HG02970 (cell line): ENCODE measurements around the gene MRPS6.

Source experiments
- ATAC-seq: cut with Tn5 transposase; IDR thresholded peaks from one replicate; pipeline ENCODE4 v1.9.1; 2021; ENCODE audit warnings: mild to moderate bottlenecking, moderate library complexity, moderate number of reproducible peaks; ENCODE audit not compliant: unreplicated experiment, low FRiP score

The MRPS6 gene

GRCh38 chr21:34129901-34130715 is 56.7 kb downstream of the MRPS6 start:
- no peak for ATAC-seq

- ATAC-seq: no peak
Observed at GRCh38 chr21:34130716-34130985, 57.3 kb downstream of the MRPS6 start.

GRCh38 chr21:34131586-34131985 is 58.2 kb downstream of the MRPS6 start:
- no peak for ATAC-seq

GRCh38 chr21:34132202-34132601 is 58.8 kb downstream of the MRPS6 start:
- no peak for ATAC-seq

- no peak for ATAC-seq
Observed at GRCh38 chr21:34132926-34133325, 59.5 kb downstream of the MRPS6 start.

- no peak for ATAC-seq
Observed at GRCh38 chr21:34133392-34133791, 60.0 kb downstream of the MRPS6 start.

- ATAC-seq: no peak
Observed at GRCh38 chr21:34133802-34134201, 60.4 kb downstream of the MRPS6 start.

GRCh38 chr21:34135330-34135729 is 62.0 kb downstream of the MRPS6 start:
- ATAC-seq: no peak

- ATAC-seq: no peak
Observed at GRCh38 chr21:34141373-34141772, 68.0 kb downstream of the MRPS6 start.

GRCh38 chr21:34143685-34144182 is 70.4 kb downstream of the MRPS6 start:
- no peak for ATAC-seq

GRCh38 chr21:34144224-34144623 is 70.8 kb downstream of the MRPS6 start:
- ATAC-seq: no peak

- no peak for ATAC-seq
Observed at GRCh38 chr21:34147792-34148418, 74.5 kb downstream of the MRPS6 start.

GRCh38 chr21:34148419-34148804 is 75.0 kb downstream of the MRPS6 start:
- no peak for ATAC-seq

GRCh38 chr21:34148826-34149558 is 75.6 kb downstream of the MRPS6 start:
- ATAC-seq: no peak

GRCh38 chr21:34152500-34152899 is 79.1 kb downstream of the MRPS6 start:
- no peak for ATAC-seq

GRCh38 chr21:34154878-34155277 is 81.5 kb downstream of the MRPS6 start:
- no peak for ATAC-seq

- ATAC-seq: no peak
Observed at GRCh38 chr21:34156957-34157356, 83.6 kb downstream of the MRPS6 start.

GRCh38 chr21:34157521-34157920 is 84.1 kb downstream of the MRPS6 start:
- no peak for ATAC-seq

GRCh38 chr21:34158866-34159835 is 85.8 kb downstream of the MRPS6 start:
- ATAC-seq: no peak

- ATAC-seq: no peak
Observed at GRCh38 chr21:34166468-34166867, 93.1 kb downstream of the MRPS6 start.
